GM19467 (cell line): ENCODE data around the gene CALY.
"Not testable (repeated sequence)": the region's sequence is repeated elsewhere in the genome, so short reads cannot be mapped to it uniquely, and the experiment has no call there.

Experiments
- ATAC-seq: cut with Tn5 transposase; IDR thresholded peaks from one replicate; pipeline ENCODE4 v1.9.1; 2021; ENCODE audit warnings: mild to moderate bottlenecking, moderate library complexity; ENCODE audit not compliant: unreplicated experiment

The CALY gene, protein sequence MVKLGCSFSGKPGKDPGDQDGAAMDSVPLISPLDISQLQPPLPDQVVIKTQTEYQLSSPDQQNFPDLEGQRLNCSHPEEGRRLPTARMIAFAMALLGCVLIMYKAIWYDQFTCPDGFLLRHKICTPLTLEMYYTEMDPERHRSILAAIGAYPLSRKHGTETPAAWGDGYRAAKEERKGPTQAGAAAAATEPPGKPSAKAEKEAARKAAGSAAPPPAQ

DNA sequence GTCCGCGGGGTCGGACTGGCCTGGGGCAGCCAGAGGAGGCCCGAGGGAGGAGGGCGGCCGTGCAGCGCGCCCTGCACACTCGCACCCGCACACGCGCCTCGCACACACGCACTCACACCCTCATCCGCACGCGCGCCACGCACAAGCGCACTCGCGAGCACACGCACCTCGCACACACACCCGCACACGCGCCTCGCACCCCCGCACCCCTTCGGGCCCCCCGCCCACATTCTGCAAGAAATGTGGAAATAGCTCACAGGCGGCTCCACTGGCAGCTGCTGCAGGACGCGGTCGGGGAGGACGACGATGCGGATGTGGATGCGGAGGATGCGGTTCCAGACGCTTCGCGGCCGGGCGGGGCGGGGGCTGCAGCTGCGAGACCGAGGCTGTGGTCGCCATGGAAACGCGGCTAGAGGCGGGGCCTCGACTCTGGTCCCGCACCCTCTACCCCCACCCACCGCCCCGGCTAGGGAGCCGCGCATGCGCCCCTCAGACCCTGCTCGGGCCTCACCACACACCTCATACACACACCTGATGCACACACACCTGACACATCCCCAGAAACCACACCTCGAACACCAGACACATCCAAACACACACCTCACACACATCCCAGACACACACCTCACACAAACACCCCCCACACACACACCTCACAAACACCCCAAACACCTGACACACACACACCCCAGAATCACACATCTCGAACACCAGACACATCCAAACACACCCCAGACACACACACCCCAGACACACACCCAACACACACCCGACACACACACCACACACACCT, at the start of gene CALY:
CALY (minus strand) TSS at position 320 of the 793 bp plus-strand sequence. CDS start 7,907 bp downstream, outside the sequence.
- no peak for ATAC-seq

DNA sequence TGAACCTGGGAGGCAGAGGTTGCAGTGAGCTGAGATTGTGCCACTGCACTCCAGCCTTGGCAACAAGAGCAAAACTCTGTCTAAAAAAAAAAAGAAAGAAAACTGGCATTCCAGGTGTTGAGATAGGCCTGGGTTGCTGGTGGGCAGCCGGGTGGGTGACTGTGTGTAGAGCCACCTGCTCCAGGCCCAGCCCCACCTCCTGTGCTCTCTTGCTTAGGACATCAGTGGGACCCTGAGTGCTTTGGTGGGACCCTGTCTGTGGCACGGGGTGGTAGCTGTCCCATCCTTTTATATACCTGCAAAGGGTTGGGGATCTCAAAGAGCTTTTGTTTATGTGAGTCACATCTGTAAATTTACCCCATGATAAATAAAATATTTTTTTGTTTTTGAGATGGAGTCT, 48.5 kb upstream of the CALY start:
- ATAC-seq = no peak

DNA sequence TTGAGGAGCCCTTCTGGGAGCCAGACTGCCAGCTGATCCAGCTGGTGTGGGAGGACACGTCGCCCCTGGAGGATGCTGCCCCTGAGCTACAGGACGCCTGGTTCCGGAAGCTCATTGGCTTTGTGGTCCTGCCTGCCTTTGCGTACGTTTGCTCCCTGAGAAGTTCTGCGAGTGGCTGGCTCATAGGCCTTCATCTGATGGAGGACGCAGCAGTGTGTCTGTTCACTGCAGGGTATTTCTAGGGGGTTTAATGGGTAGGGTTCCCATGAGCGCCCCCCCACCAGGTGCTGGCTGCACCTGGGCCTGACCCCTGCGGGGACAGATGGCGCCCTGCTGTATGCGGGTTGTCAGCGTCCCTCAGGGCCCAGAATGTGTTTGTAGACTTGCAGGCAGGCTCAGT, 47.4 kb upstream of the CALY start:
- no peak for ATAC-seq

DNA sequence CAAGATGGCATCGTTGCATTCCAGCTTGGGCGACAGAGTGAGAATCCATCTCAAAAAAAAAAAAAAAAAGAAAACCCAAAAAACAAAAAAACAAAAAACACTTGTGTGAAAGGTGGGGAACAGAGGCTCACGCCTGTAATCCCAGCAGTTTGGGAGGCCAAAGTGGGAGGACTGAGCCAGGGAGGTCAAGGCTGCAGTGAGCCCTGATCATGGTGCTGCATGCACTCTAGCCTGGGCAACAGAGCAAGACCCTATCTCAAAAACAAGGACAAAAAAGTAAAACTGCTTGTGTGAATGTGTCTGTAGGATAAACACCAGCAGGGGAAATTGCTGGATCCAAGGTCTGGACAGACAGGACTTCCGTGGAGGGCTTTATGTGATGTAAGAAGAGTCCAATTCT, 46.9 kb upstream of the CALY start:
- ATAC-seq = no peak

DNA sequence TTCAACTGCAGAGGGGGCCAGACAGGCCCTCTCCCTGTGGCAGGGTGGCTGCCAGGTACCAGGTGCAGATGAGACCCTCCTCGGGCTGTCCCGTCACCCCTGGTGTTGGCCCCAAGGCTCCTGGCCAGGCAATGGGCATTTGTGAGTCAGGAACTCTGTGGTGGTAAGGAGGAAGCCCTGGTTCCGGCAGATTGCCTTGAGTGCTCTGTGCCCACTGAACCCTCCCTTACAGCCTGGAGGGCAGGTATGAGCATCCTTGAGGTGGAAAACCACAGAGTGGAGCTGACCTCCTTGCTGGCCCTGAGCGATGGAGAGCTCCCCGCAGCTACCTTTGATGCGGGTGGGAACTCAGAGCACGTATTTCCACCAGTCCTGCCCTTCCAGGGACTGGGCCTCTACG, 44.3 kb upstream of the CALY start:
- ATAC-seq = no peak

DNA sequence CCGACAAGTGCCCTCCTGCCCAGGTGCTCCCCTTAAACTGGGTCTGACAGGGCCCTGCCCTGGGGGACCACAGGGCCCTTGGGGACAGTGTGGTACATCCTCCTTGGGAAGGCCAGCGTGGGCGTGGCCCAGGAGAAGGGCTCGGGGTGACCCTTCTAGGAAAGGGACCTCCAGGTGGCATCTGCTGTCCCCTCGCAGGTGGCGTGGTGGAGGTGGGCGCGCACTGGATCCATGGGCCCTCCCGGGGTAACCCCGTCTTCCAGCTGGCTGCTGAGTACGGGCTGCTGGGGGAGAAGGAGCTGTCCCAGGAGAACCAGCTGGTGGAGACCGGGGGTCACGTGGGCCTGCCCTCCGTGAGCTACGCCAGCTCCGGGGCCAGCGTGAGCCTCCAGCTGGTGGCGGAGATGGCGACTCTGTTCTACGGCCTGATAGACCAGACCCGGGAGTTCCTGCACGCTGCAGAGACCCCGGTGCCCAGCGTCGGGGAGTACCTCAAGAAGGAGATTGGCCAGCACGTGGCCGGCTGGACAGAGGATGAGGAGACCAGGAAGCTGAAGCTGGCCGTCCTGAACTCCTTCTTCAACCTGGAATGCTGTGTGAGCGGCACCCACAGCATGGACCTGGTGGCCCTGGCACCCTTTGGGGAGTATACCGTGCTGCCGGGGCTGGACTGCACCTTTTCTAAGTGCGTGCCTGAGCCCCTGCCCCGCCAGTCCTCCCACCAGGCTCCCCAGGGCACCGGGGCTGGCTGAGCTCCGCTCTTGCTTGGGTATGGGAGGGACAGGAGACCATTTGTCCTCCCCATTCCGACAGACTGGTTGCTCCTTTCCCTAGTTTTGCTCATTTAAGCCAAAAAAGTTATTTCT, 43.3 kb upstream of the CALY start:
- ATAC-seq = no peak

DNA sequence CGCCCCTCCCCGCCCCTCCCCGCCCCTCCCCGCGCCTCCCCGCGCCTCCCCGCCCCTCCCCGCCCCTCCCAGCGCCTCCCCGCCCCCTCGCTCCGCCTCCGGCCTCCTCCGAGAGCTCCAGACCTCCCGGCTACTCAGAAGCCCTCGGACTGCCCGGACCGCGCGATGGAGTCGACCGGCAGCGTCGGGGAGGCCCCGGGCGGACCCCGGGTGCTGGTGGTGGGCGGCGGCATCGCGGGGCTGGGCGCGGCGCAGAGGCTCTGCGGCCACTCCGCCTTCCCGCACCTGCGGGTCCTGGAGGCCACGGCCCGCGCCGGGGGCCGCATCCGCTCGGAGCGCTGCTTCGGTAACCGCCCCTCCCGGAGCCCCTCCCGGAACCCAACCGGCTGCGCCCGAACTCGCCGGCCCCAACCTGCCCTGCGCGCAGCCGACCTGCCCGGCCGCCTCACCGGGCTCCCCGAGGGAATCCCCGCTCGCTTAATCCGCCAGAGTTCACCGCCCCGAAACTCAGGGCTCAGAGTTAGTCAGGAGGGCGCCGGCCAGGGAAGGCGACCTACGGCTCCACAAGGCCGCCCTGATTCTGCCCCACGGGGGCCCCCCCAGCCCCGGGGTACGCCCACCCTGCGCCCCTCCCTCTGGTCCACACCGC, 42.6 kb upstream of the CALY start, which contains the start of gene PAOX:
PAOX (plus strand) TSS at position 111 of the 649 bp plus-strand sequence; CDS start at position 166, 55 bp downstream.
- peak; percentile 37 for ATAC-seq

DNA sequence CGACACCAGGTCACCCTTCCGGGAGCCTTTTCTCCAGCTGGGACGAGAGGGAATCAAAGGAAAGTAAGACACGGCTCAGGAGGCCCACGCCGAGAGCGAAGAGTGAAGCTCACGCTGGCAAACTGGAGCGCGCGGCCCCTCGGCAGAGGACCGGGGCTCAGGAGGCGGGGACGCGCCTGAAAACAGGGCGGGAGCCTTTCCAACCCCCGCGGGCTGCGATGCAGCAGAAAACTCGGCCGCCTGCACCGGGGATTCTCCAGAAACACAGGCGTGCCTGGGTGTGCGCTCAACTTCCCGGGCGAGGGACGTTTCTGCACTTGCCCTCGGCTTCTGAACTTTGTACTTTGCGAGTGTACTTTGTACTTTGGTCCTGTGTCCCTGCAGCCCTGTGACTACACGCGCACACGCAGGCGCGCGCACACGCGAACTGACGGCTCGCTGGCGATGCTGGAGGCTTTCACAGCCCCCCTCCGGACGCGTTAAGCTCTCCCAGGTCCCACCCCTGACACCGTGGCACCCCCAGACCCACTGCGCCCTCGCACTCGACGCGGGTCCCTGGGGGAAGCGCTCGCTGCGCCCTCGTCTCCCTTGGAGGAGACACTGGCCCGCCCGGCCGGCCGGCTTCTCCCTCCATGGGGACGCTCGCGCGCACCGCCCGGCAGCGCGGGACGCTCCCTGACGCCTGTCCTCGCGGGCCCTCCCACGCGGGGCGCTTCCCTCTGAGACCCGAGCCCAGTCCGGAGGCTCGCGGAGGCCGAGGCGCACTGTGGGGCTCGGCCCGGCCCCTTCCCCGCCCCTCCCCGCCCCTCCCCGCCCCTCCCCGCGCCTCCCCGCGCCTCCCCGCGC, 41.8 kb upstream of the CALY start:
- peak; percentile 40 for ATAC-seq

DNA sequence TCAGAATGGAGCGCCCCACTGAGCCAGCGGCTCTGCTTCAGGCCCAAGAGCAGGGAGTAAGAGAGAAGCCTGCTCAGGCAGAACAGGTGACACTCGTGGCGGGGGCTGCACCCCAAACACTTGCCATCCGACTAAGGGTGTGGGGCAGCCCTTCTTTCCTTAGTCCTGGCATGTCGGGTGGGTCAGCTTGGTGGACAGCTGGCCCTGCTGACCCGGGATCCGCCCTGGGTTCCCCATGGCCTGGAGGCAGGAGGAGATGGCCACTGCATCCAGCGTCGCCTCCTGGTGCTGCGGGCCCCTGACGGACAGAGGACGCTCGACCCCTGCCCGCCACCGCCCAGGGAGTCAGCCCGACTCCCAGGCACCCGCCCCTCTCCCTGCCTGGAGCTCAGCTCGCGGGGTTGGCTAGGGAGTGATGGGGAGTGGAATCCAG, 41.1 kb upstream of the CALY start:
- no peak for ATAC-seq

DNA sequence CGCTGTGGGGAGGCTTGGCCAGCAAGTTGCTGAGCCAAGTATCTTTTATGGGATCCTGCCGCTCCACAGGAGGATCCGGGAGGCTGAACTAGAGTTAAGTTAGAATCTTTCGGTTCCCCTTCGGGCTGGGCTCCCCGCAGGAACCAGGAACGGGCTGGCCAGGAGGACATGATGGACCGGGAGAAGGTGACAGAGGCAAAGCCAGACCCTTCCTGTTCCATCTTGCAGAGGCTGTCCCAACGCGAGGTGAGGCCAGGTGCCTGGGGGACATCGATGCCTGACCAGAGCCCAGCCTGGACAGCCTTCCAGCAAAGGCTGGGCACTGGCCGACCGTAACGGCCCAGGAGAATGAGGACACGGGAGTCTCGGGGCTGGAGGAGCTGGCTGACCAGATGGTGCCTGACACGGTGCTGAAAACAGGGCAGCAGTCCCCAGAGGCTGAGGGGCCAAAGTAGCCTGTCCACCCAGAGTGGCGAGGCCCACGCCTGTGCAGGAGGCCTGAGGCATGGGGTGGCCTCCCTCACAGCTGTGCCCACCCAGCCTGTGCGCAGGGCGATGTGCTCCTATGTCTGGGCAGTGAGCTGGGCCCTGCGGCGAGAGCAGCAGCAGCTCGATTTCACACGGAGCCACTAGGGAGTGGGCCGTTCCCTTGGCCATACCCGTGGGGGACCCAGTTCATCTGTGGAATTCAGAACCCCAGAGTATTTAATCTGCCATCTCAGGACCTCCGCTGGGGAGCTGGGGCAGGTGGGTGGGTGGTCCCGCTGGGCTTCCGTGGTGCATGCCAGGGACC, 40.5 kb upstream of the CALY start:
- no peak for ATAC-seq

DNA sequence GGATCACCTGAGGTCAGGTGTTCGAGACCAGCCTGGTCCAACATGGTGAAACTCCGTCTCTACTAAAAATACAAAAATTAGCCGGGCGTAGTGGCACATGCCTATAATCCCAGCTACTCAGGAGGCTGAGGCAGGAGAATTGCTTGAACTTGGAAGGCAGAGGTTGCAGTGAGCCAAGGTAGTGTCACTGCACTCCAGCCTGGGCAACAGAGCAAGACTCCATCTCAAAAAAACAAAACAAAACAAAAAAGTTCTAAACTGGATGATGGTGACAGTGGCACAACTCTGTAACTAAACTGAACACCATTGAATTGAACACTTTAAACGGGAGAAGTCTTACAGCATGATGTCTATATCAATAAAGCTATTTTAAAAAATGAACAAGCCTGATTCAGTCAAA, 39.5 kb upstream of the CALY start:
- not testable (repeated sequence) for ATAC-seq

DNA sequence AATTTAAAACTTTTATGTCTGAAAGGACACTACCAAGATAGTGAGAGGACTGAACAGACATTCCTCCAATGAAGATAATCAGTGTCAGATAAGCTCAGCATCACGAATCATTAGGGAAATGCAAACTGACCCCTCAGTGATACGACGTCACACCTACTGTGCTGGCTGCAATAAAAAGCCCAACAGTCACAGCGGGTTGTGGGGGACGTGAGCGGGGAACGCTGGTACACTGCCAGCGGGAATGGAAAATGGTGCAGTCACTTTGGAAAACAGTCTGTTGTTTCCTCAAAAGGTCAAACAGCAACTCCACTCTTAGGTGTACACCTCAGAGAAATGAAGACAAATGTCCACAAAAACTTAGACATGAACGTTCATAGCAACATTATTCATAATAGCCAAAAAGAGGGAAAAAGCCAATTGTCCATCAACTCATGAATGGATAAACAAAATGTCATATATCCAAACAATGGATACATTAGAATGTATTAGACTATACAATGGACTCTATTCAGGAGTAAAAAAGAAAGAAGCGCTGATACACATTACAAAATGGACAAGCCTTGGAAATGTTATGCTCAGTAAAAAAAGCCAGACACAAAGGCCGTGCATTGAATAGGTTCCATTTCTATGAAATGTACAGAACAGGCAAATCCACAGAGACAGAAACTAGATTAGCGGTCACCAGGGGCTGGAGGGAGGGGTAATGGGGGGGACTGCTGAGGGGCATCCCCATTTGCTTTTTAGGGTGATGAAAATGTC, 38.8 kb upstream of the CALY start:
- no peak for ATAC-seq

DNA sequence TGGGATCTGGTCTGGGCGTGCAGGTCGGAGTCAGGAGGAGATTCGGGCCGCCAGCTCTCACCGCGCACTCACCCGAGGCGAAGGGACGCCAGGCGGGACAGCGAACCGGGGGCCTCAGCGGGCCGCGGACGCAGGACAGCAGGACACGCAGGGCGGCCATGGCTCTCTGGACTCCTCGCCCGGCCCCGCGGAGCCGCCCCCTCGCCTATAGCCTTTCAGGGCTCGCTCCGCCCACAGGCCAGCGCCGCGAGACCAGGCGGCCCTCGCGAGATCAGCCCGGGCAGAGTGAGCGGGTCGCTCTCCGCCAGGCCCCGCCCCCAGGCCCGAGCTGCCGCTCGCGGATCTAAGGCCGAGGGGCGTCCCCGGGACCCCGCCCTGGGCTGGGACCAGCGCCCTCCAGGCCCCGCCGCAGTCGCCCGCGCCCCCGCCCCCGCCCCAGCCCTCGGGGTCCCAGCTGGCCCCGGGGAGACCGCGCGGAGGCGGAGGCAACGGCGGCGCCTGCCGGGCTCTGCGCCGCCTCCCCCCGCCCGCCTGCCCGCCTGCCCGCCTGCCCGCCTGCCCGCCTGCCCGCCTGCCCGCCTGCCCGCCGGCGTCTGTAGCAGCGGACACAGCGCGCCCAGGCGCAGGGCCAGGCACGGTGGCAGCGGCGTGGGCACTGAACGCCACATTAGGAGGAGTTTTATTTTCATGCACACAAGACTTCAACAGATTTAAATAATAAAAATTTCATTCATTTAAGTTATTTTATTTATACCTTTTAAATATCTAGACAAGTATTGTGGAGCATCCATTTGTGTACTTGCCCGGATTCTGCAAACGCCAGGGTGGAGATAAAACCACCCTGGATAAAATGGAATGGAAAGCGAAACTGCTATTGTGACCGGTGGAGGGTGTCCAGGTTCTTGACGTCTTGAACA, 36.7 kb upstream of the CALY start, which contains the start of gene ECHS1:
ECHS1 (minus strand) TSS at position 181 of the 917 bp plus-strand sequence; CDS start at position 160, 21 bp downstream.
- peak; percentile 94 for ATAC-seq

DNA sequence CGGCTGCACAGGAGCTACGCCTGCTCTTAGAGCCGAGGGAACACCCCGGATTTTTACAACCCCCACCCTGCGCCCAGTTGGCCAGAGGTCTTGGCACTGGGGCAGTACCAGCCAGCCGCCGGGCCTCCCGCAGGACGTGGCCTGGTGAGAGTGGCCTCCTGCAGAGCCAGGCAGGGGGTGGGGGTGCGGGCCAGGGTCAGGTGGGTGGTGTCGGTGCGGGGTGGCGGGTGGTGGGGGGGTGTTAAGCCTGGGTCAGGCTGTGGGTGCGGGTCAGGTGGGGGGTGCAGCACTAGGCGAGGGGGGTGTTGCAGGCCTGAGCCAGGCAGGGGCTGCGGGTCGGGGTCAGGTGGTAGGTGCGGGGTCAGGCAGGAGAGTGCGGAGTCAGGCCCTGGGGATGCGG, 35.8 kb upstream of the CALY start:
- ATAC-seq = no peak

DNA sequence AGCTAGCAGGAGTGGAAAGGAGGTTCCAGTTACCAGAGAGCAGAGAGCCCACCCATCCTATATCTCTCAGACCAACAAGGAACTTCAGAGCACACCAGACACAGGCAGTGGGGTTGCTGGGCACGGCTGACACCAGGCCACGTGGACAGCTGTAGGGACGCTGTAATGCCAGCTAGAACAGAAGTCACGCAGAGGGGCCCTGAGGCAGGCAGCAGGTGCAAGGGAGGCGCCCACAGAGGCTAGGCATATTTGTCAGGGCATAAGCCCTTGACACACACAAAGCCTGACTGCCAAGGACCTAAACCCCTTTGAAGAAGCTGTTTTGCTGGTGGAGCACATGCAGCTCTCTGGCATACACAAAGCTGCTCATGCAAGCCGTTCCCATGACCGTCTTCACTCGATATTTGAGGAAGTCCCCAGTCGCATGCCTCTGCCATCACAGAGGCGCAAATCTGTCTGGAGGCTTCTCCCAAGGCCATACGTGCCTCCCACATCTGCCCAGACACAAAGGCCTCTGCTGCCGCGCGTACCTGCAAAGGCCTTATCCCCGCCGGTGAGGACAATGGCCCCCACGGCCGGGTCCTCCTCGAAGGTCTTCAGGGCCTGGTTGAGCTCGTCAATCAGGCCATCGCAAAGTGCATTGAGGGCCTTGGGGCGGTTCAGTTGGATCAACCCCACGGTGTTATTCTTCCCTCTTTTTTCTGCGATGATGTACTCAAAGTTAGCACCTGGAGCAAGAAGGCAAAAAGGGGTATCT, 33.5 kb upstream of the CALY start:
- no peak for ATAC-seq

DNA sequence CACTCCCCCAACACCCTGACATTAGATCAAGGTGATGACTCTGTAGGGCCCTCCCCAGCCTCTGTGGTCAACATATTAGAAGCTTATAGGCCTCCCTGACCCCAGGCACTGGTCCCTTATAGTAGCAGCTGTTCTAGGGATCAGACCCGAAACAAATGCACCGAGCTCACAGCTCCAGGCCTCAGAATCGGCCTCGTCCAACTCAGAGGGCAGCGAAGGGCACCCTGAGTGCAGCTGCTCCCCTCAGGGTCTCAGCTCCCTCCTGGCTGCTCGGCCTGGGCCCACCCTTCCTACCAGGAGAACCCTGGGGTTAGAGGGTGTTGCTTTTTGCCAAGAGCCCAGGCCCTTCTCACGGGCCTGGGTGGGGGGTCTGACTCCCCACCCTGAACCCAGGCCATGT, 31.5 kb upstream of the CALY start:
- no peak for ATAC-seq

DNA sequence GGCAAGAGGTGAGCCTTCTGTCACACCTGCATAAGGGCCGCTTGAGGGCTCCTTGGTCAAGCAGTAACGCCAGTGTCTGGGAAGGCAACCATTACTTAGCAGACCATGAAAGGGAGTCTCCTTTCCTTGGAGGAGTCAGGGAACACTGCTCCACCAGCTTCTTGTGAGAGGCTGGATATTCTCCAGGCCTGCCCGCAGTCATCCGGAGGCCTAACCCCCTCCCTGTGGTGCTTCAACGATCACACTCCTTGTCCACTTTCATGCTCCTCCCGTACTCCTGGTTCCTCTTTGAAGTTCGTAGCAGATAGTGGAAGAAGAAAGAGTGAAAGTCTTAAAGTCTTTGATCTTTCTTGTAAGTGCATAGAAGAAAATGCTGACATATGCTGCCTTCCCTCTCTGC, 30.8 kb upstream of the CALY start:
- ATAC-seq = not testable (repeated sequence)
